Esophagus squamous epithelium (tissue), 5 donors: ENCODE measurements around the gene GET4. TPM values are rescaled to one million over a fixed set of nuclear protein-coding genes. Genes with fewer than 3 reads are reported as not detected.

Experiments
- DNase-seq: peaks from one replicate; lab custom pipeline; 2025; lab: John Stamatoyannopoulos, UW
- H3K27ac ChIP-seq, 4 donors: fragments of 200-600 bp; sonication (generic); one replicate each; pipeline ENCODE4 v1.5.1; 2016 to 2019; ENCODE audit warnings: mild to moderate bottlenecking in 1 of 4
- H3K27me3 ChIP-seq, 4 donors: fragments of 200-600 bp; sonication (generic); 1 replicate in 3 of 4; 2 replicates in 1 of 4; pipeline versions ENCODE4 v1.5.1 to v1.6.0; 2017 to 2021; ENCODE audit warnings: antibody characterized with exemption in 1 of 4
- H3K36me3 ChIP-seq, 3 donors: fragments of 200-600 bp; sonication (generic); one replicate each; pipeline ENCODE4 v1.5.1; 2016 to 2019
- H3K4me1 ChIP-seq, 3 donors: fragments of 200-600 bp; sonication (generic); one replicate each; pipeline ENCODE4 v1.5.1; 2017 to 2019
- H3K4me3 ChIP-seq, 4 donors: fragments of 200-600 bp; sonication (generic); 1 replicate in 3 of 4; 2 replicates in 1 of 4; pipeline ENCODE4 v1.5.1; 2016 to 2019; ENCODE audit warnings: mild to moderate bottlenecking in 2 of 4, moderate library complexity in 1 of 4
- H3K9me3 ChIP-seq, 3 donors: fragments of 200-600 bp; sonication (generic); one replicate each; pipeline ENCODE4 v1.5.1; 2016 to 2019
- POLR2A ChIP-seq, 4 donors: fragments of 450-650 bp; IDR thresholded peaks; one replicate each; pipeline ENCODE4 v1.6.1; 2017; ENCODE audit warnings: antibody characterized with exemption in 4 of 4, mild to moderate bottlenecking in 4 of 4, moderate library complexity in 3 of 4
- WGBS, 2 donors: methylation state at CpG; one replicate each; pipeline ENCODE4 v1.1.5; 2018; 5-methylcytosine and 5-hydroxymethylcytosine counted together
- intact Hi-C: fragments of 100-400 bp; cut with DNase I; formaldehyde crosslinking; loops from one replicate; pipeline ENCODE4 v1.15.0; 2022
- total RNA-seq, 4 donors: library from RNA; depleted of rRNA; stranded (reverse); fragments of >200 nt; gene quantifications; one replicate each; pipeline ENCODE4 v1.1.0, GENCODE V29; 2016
- TF ChIP-seq, protein P1 (sequence below), 6 experiments: fragments of 450-650 bp in 4 of 6; fragments of 200-600 bp in 2 of 6; sonication (generic) in 2 of 6; IDR thresholded peaks; one replicate each; pipeline ENCODE4 v1.5.1; 2016 to 2019; ENCODE audit warnings: antibody characterized with exemption in 6 of 6, mild to moderate bottlenecking in 4 of 6, moderate library complexity in 4 of 6
- donor health status: DM: yes; HTN: yes; CAD: no.

GET4 gene
- total RNA-seq, 4 donors from 2014 or later: 22.3 to 29.6 (median 27.8) TPM

DNA sequence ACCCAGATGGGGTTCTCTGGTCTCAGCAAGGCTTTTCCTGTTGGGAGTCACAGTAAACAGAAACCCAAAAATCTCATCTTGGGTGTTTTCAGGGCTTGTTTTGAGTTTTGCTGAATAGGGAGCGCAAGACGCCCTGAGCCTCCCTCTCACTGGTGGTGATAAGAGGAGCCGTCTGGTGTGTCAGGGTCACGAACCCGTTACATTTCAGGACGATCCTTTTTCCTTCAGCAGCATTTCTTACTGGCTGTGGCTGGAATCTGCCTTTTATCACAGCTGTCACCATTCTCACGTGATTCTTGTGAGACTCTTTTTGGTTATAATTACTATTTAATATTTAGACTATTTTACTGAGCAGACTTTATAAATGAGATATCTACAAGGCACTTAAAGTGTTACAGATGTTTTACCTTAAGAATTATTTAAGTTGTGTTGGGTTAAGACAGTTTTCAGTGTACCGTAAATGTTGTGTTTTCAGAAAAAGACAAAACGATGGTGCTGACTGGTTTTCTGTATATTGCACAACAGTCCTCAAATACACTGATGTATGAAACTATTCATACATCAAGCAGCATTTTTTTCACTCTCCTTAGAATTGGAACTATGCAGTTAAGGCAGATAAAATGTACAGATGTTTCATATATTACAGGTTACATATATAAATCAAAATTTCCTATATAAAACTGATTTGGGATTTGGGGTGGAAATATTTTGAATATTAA is 2.2 kb upstream of the GET4 start:
- intact Hi-C loops: loop anchor here (5.0 kb wide), 1 partner anchor 87 kb away; no protein-coding TSS in a partner anchor
- no peaks in the 10 kb centered on the region for H3K27me3 ChIP-seq
- H3K4me1 ChIP-seq: peaks cover 20 to 51% (median 29%) of the 10 kb centered on the region in 3 donors
- peak overlapping the region; percentile 39 to 90 (median 68) for H3K27ac ChIP-seq
- H3K36me3 ChIP-seq: peaks cover 10 to 45% (median 15%) of the 10 kb centered on the region in 3 donors
- TF ChIP-seq, protein P1, sequence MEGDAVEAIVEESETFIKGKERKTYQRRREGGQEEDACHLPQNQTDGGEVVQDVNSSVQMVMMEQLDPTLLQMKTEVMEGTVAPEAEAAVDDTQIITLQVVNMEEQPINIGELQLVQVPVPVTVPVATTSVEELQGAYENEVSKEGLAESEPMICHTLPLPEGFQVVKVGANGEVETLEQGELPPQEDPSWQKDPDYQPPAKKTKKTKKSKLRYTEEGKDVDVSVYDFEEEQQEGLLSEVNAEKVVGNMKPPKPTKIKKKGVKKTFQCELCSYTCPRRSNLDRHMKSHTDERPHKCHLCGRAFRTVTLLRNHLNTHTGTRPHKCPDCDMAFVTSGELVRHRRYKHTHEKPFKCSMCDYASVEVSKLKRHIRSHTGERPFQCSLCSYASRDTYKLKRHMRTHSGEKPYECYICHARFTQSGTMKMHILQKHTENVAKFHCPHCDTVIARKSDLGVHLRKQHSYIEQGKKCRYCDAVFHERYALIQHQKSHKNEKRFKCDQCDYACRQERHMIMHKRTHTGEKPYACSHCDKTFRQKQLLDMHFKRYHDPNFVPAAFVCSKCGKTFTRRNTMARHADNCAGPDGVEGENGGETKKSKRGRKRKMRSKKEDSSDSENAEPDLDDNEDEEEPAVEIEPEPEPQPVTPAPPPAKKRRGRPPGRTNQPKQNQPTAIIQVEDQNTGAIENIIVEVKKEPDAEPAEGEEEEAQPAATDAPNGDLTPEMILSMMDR (IDR thresholded peaks at IDR 0.05): no peak
- TF ChIP-seq POLR2A (IDR thresholded peaks at IDR 0.05): no peak
- no peak overlapping the region for H3K4me3 ChIP-seq
- WGBS, 2 donors: 81 to 83% methylated on average over 9 of the region's 9 CpGs
- H3K9me3 ChIP-seq: no peaks in the 10 kb centered on the region
- no peak for DNase-seq

DNA sequence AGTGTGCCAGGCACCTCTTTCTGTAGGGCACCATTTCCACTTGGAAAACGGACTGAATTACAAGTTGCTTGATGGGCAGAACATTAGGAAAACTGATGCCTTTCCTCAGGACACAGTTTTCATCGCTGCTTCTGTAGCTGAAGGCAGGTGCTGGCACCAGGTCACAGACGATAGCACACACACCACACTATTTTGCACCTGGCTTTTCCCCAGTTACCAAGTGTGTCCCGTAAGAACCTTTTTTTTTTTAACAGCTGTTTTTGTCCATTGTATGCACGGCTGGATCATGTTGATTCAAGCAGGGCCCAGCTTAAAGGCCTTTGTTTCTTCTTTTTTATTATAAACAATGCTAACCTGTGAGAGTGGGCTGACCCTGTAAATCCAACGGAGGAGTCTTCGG is 1.3 kb upstream of the GET4 start:
- intact Hi-C loops: no loop called here
- Histone ChIP-seq H3K27me3 (no peaks in the 10 kb centered on the region), H3K4me1 (peaks cover 23 to 59% (median 31%) of the 10 kb centered on the region in 3 donors), H3K9me3 (no peaks in the 10 kb centered on the region), H3K4me3 (no peak overlapping the region), H3K36me3 (peaks cover 5 to 42% (median 8%) of the 10 kb centered on the region in 3 donors), H3K27ac (peak overlapping the region; percentile 65 to 90 (median 79))
- 50 to 65% methylated on average over 4 to 6 of the region's 7 CpGs for WGBS, 2 donors
- TF ChIP-seq, protein P1 (IDR thresholded peaks at IDR 0.05): no peak
- TF ChIP-seq POLR2A (IDR thresholded peaks at IDR 0.05): no peak
- DNase-seq: no peak

DNA sequence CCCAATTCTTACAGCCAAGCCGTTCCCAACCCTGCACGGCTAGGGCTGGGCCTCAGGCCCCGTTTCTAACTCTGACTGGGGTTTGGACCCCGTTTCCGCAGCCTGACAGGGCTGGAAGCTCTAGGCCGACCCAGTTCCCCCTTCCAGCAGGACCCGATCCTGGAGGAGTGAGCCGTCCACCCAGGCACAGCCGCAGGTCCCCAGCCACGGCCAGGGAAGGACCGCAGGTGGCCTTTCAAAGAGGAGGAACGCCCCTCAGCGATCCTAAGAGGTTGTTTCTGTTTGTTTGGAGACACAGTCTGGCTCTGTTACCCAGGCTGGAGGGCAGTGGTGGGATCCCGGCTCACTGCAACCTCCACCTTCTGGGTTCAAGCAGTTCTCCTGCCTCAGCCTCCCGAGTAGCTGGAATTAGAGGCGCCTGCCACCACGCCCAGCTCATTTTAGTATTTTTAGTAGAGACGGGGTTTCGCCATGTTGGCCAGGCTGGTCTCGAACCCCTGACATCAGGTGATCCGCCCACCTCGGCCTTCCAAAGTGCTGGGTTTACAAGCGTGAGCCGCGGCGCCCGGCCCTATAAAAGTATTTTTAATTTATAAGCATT is 778 bp upstream of the GET4 start:
- DNase-seq: no peak
- intact Hi-C loops: no loop called here
- H3K27ac ChIP-seq: peak overlapping the region; percentile 65 to 90 (median 79)
- H3K4me3 ChIP-seq: peak overlapping the region; percentile 14 to 55 (median 46)
- WGBS, 2 donors: 64 to 88% methylated on average over 4 to 19 of the region's 27 CpGs
- H3K27me3 ChIP-seq: no peaks in the 10 kb centered on the region
- peaks cover 5 to 42% (median 8%) of the 10 kb centered on the region in 3 donors for H3K36me3 ChIP-seq
- no peaks in the 10 kb centered on the region for H3K9me3 ChIP-seq
- no peak for TF ChIP-seq POLR2A (IDR thresholded peaks at IDR 0.05)
- peaks cover 23 to 65% (median 31%) of the 10 kb centered on the region in 3 donors for H3K4me1 ChIP-seq

DNA sequence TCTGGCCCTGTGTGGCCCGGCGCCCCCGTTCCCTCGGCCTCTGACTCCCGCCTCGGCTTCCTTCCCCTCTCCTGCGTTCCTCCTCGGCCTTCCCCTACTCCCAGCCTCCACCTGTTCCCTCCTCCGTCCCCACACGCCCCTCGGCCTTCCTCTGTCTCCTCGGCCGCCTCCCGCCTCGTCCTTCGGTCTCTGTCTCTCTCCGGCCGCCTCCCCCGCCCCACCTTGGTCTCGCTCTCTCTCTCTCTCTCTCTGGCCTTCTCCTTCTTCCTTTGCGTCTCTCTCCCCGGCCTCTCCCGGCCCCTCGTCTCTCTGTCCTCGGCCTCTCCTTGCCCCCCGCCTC is 588 bp downstream of the GET4 start:
- DNase-seq: no peak
- WGBS, 2 donors: 0 to 1% methylated on average over 24 to 26 of the region's 26 CpGs
- peaks cover 23 to 74% (median 31%) of the 10 kb centered on the region in 3 donors for H3K4me1 ChIP-seq

DNA sequence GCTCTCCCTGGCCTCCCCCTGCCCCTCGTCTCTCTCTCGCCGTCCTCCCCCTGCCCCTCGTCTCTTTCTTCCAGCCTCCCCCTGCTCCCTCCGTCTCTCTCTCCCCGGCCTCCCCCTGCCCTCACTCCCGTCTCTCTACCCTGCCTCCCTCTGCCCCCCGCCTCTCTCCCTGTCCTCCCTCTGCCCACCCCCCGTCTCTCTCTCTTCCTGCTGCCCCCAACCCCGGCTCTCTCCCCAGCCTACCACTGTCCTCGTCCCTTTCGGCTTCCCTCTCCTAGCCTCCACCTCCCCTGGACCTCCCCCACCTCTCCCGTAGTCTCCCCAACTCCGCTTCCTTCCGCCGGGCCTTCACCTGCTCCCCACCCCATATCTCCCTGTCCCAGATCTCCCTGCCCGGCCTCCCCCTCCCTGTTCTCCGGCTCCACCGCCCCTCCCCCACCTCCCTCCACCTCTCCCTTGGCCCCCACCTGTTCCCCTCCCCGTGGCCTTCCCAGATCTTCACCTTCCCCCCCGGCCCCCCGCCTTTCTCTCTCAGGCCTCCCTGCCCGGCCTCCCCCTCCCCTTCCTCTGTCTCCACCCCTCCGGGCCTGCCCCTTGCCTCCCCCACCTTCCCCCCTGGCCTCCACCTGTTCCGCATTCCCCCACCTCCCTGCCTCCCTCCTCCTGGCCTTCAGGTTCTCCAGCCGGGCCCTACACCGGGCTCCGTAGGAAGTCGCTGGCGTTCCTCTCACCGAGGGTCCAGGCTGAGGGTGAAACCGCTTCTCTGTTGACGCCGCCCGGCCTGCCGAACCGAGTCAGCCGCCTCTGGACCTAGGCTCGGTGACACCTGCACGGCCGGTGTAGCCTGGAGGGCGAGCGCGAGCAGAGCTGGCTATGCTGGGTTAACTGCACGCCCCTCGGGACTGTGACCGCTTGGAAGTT is 1.2 kb downstream of the GET4 start:
- DNase-seq: no peak
- peaks cover 4 to 28% (median 5%) of the 10 kb centered on the region in 3 donors for H3K36me3 ChIP-seq
- peak overlapping the region; percentile 82 to 97 (median 90) for H3K4me3 ChIP-seq
- peaks cover 23 to 79% (median 31%) of the 10 kb centered on the region in 3 donors for H3K4me1 ChIP-seq
- TF ChIP-seq, protein P1 (IDR thresholded peaks at IDR 0.05): no peak
- no peak for TF ChIP-seq POLR2A (IDR thresholded peaks at IDR 0.05)
- intact Hi-C loops: no loop called here
- no peaks in the 10 kb centered on the region for H3K9me3 ChIP-seq
- 12 to 22% methylated on average over 22 to 27 of the region's 47 CpGs for WGBS, 2 donors
- peak overlapping the region; percentile 93 to 97 (median 95) for H3K27ac ChIP-seq
- H3K27me3 ChIP-seq: no peaks in the 10 kb centered on the region

More for the DNA sequence above, 588 bp downstream of the GET4 start:
- Histone ChIP-seq H3K27ac (peak overlapping the region; percentile 93 to 97 (median 95)), H3K36me3 (peaks cover 5 to 30% (median 8%) of the 10 kb centered on the region in 3 donors), H3K27me3 (no peaks in the 10 kb centered on the region), H3K9me3 (no peaks in the 10 kb centered on the region), H3K4me3 (peak overlapping the region; percentile 82 to 97 (median 90))
- TF ChIP-seq, protein P1 (IDR thresholded peaks at IDR 0.05): no peak
- no peak for TF ChIP-seq POLR2A (IDR thresholded peaks at IDR 0.05)
- intact Hi-C loops: no loop called here
